Stimulated activated CD8-positive, alpha-beta memory T cell treated with anti-CD3 and anti-CD28 coated beads, Interleukin-4, amount 100 ng/mL, for 4 hours (primary cell): ENCODE results near the gene TEX13A.

Experiments used
- DNase-seq, 2 donors: peaks; one replicate each; pipeline ENCODE4 v3.0.0-alpha.2; 2020; ENCODE audit warnings: low read depth in 2 of 2, low spot score in 1 of 2

The TEX13A gene

DNA sequence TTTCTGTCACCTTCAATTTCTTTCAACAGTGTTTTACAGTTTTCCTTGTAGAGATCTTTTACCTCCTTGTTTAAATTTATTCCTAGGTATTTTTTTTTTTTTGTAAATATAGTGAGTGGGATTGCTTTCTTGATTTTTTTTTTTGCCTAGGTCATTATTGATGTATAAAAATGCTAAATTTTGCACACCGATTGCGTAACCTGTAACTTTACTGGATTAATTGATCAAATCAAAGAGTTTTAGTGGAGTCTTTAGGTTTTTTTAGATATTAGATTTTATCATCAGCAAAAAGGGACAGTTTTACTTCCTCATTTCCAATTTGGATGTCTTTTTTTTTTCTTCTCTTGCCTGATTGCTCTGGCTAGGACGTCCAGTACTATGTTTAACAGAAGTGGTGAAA, 40.9 kb downstream of the TEX13A start:
- DNase-seq, result no peak

DNA sequence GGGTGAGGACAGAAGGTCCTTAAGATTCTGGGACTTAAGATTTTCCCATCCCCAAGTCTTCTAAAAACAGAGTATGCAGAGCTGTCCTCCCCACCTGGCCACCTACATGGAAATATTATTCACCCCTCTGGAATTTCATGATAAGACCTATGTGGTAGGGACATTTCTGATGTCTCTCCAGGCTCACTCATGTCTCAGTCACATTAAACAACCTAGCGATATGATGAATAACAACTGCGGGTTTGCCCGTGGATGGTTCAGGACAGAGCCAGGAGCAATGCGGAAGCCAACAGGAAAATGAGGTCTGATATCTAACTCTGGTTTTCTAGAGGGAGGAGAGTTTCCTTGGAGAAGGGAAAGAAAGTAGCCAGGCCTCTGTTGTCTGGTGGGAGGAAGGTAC, 47.4 kb downstream of the TEX13A start:
- DNase-seq, result no peak
